ENCODE measurements around the gene CDC42BPB. TPM values are rescaled to one million over a fixed set of nuclear protein-coding genes. Genes with fewer than 3 reads are reported as not detected.

The CDC42BPB gene
- total and polyA plus RNA-seq, 2 donors from 2014 or later: 22.5 to 127 TPM

DNA sequence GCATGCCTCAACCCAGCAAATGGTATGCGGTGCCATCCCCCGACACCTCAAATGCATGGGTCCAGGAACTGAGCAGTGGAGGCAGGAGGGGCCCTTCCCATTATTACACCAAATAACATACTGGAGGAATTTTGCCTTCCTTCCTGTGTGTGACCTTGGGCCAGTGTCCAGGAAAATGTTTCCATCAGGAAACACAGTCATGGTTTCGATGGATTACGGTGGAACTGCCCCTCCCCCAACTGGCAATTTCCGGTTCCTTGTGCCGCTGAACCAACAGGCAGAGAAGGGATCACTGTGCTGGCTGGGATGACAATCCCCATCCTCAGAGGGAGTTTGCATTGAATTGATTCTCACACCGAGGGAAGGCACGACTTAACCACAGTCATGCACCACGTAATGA is 9.1 kb upstream of the CDC42BPB start:
- peaks cover 0 to 19% (median 13%) of the 10 kb centered on the region in 3 donors for H3K4me1 ChIP-seq (ENCODE audit: control insufficient read depth in 2 of 3, insufficient read depth in 2 of 3, low read depth in 1 of 3, low read length in 3 of 3)
- H3K9me3 ChIP-seq (ENCODE audit: control insufficient read depth in 2 of 3, insufficient read depth in 1 of 3, low read length in 3 of 3): no peaks in the 10 kb centered on the region
- FAIRE-seq (no peak), DNase-seq (peak in 2 of 5 donors; percentile 53 to 75)
- no peaks in the 10 kb centered on the region for H3K36me3 ChIP-seq (ENCODE audit: control insufficient read depth in 2 of 3, insufficient read depth in 3 of 3, low read length in 3 of 3)
- H3K27ac ChIP-seq (ENCODE audit: low read depth in 2 of 2, low read length in 2 of 2): peak overlapping the region in 1 of 2 donors; percentile 23
- H3K4me3 ChIP-seq (ENCODE audit: low read length in 3 of 3): no peak overlapping the region
- no peak overlapping the region for H3K9ac ChIP-seq (ENCODE audit: low read length in 3 of 3)
- no peaks in the 10 kb centered on the region for H3K27me3 ChIP-seq (ENCODE audit: control insufficient read depth, insufficient read depth, low read length)
- intact Hi-C loops (cut with DNase I): no loop called here
- TF ChIP-seq, protein P1, sequence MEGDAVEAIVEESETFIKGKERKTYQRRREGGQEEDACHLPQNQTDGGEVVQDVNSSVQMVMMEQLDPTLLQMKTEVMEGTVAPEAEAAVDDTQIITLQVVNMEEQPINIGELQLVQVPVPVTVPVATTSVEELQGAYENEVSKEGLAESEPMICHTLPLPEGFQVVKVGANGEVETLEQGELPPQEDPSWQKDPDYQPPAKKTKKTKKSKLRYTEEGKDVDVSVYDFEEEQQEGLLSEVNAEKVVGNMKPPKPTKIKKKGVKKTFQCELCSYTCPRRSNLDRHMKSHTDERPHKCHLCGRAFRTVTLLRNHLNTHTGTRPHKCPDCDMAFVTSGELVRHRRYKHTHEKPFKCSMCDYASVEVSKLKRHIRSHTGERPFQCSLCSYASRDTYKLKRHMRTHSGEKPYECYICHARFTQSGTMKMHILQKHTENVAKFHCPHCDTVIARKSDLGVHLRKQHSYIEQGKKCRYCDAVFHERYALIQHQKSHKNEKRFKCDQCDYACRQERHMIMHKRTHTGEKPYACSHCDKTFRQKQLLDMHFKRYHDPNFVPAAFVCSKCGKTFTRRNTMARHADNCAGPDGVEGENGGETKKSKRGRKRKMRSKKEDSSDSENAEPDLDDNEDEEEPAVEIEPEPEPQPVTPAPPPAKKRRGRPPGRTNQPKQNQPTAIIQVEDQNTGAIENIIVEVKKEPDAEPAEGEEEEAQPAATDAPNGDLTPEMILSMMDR (IDR thresholded peaks at IDR 0.05; ENCODE audit: borderline replicate concordance, extremely low read depth, insufficient read depth): no peak

DNA sequence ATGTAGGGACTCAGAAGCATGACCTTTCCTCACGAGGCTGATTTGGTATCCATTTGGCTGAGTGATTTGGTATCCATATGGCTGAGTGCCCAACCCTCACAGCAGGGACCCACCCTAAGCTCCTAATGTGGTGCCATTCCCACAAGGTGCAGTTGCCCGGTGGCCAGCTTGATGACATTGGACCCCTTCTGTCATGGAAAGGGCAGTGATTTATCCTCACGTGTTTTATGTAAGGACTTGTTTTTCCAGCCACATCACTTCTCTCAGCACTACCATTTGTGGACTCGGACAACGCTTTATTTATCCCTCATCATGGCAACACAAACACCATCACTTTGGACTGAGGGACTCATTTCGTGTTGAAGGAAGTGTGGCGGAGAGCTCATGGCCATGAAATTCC is 8.5 kb upstream of the CDC42BPB start:
- Histone ChIP-seq H3K27ac (ENCODE audit: low read depth in 2 of 2, low read length in 2 of 2) (peak overlapping the region in 1 of 2 donors; percentile 23), H3K9ac (ENCODE audit: low read length in 3 of 3) (no peak overlapping the region), H3K4me3 (ENCODE audit: low read length in 3 of 3) (no peak overlapping the region), H3K36me3 (ENCODE audit: control insufficient read depth in 2 of 3, insufficient read depth in 3 of 3, low read length in 3 of 3) (no peaks in the 10 kb centered on the region), H3K4me1 (ENCODE audit: control insufficient read depth in 2 of 3, insufficient read depth in 2 of 3, low read depth in 1 of 3, low read length in 3 of 3) (peaks cover 0 to 15% (median 13%) of the 10 kb centered on the region in 3 donors), H3K9me3 (ENCODE audit: control insufficient read depth in 2 of 3, insufficient read depth in 1 of 3, low read length in 3 of 3) (no peaks in the 10 kb centered on the region), H3K27me3 (ENCODE audit: control insufficient read depth, insufficient read depth, low read length) (no peaks in the 10 kb centered on the region)
- FAIRE-seq (no peak), DNase-seq (peak in 1 of 5 donors; percentile 28)
- TF ChIP-seq, protein P1 (IDR thresholded peaks at IDR 0.05; ENCODE audit: borderline replicate concordance, extremely low read depth, insufficient read depth): no peak
- intact Hi-C loops (cut with DNase I): no loop called here

DNA sequence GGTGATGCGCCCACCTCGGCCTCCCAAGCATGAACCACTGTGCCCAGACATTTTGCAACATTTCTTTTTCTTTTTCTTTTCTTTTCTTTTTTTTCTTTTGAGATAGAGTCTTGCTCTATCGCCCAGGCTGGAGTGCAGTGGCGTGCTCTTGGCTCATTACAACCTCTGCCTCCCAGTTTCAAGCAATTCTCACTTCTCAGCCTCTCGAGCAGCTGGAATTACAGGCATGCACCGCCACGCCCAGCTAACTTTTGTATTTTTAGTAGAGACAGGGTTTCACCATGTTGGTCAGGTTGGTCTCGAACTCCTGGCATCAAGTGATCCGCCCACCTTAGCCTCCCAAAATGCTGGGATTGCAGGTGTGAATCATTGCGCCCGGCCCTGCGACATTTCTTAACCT is 7.6 kb upstream of the CDC42BPB start:
- Histone ChIP-seq H3K9me3 (ENCODE audit: control insufficient read depth in 2 of 3, insufficient read depth in 1 of 3, low read length in 3 of 3) (no peaks in the 10 kb centered on the region), H3K4me1 (ENCODE audit: control insufficient read depth in 2 of 3, insufficient read depth in 2 of 3, low read depth in 1 of 3, low read length in 3 of 3) (peaks cover 0 to 17% (median 13%) of the 10 kb centered on the region in 3 donors), H3K27ac (ENCODE audit: low read depth in 2 of 2, low read length in 2 of 2) (no peak overlapping the region), H3K4me3 (ENCODE audit: low read length in 3 of 3) (no peak overlapping the region), H3K36me3 (ENCODE audit: control insufficient read depth in 2 of 3, insufficient read depth in 3 of 3, low read length in 3 of 3) (no peaks in the 10 kb centered on the region), H3K27me3 (ENCODE audit: control insufficient read depth, insufficient read depth, low read length) (no peaks in the 10 kb centered on the region), H3K9ac (ENCODE audit: low read length in 3 of 3) (no peak overlapping the region)
- TF ChIP-seq, protein P1 (IDR thresholded peaks at IDR 0.05; ENCODE audit: borderline replicate concordance, extremely low read depth, insufficient read depth): no peak
- intact Hi-C loops (cut with DNase I): no loop called here
- DNase-seq (peak in 1 of 5 donors; percentile 23), FAIRE-seq (no peak)

DNA sequence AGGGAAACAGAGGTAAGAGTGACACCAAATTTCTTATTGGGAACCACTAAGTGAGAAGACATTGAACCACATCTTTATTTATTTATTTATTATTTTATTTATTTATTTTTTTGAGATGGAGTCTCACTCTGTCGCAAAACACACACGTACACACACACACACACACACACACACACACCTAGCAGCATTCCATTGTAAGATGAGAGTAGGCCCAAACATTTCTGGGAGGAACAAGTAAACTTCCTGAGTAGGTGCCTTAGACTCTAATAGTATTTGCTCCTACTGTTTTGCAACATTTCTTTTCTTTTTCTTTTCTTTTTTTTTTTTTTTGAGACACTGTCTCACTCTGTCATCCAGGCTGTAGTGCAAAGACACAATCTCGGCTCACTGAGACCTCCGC is 7.1 kb upstream of the CDC42BPB start:
- intact Hi-C loops (cut with DNase I): no loop called here
- no peak overlapping the region for H3K27ac ChIP-seq (ENCODE audit: low read depth in 2 of 2, low read length in 2 of 2)
- FAIRE-seq: no peak

More for the DNA sequence above, 7.1 kb upstream of the CDC42BPB start:
- H3K27me3 ChIP-seq (ENCODE audit: control insufficient read depth, insufficient read depth, low read length): no peaks in the 10 kb centered on the region
- H3K4me1 ChIP-seq (ENCODE audit: control insufficient read depth in 2 of 3, insufficient read depth in 2 of 3, low read depth in 1 of 3, low read length in 3 of 3): peaks cover 0 to 21% (median 13%) of the 10 kb centered on the region in 3 donors
- no peak overlapping the region for H3K9ac ChIP-seq (ENCODE audit: low read length in 3 of 3)
- no peak overlapping the region for H3K4me3 ChIP-seq (ENCODE audit: low read length in 3 of 3)
- DNase-seq: no peak
- no peaks in the 10 kb centered on the region for H3K9me3 ChIP-seq (ENCODE audit: control insufficient read depth in 2 of 3, insufficient read depth in 1 of 3, low read length in 3 of 3)
- no peaks in the 10 kb centered on the region for H3K36me3 ChIP-seq (ENCODE audit: control insufficient read depth in 2 of 3, insufficient read depth in 3 of 3, low read length in 3 of 3)
- TF ChIP-seq, protein P1 (IDR thresholded peaks at IDR 0.05; ENCODE audit: borderline replicate concordance, extremely low read depth, insufficient read depth): no peak
